HG03135 (cell line): ENCODE results near the gene CRTAP.
"Not testable (repeated sequence)": the region's sequence is repeated elsewhere in the genome, so short reads cannot be mapped to it uniquely, and the experiment has no call there.

ENCODE experiments used
- ATAC-seq: cut with Tn5 transposase; IDR thresholded peaks from one replicate; pipeline ENCODE4 v1.9.1; 2021; ENCODE audit warnings: mild to moderate bottlenecking, moderate library complexity; ENCODE audit not compliant: unreplicated experiment

Gene CRTAP

GRCh38 chr3:33173103-33173502, 59.3 kb downstream of the CRTAP start:
- ATAC-seq, result no peak

GRCh38 chr3:33173672-33174071, 59.9 kb downstream of the CRTAP start:
- ATAC-seq, result no peak

- no peak for ATAC-seq
These were observed 60.3 kb downstream of the CRTAP start for GRCh38 chr3:33174095-33174494.

DNA sequence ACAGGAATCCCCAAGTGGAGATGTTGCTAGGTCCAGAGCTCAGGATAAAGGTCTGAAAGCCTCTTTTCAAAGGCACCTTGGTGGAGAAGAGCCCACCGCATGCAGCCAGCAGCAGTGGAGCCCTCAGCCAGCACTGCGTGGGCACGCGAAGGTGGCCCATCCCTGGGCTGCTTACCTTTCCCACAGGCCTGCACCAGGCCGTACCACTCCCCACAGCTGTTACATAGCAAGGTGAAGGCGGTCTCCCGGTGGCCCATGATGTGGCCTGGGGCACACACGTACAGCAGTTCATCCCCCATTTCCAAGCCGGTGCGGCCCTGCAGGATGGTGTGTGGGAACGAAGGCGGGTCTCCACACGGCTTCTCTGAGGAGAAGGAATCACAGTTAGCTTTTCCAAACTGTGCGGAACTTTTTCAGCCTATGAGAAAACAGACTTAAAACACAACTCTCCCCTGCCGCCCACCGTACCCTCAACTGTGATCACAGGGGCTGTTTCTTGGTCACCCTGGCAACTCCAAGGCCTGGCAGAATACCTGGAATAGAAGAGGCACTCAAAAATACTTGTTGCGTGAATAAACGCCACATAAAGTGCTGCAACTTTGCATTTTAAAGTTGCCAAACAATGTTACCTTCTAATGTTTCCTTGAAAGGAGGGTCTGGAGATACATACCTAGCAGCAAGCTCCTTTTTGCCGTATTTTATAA, 61.0 kb downstream of the CRTAP start:
- ATAC-seq, result no peak

DNA sequence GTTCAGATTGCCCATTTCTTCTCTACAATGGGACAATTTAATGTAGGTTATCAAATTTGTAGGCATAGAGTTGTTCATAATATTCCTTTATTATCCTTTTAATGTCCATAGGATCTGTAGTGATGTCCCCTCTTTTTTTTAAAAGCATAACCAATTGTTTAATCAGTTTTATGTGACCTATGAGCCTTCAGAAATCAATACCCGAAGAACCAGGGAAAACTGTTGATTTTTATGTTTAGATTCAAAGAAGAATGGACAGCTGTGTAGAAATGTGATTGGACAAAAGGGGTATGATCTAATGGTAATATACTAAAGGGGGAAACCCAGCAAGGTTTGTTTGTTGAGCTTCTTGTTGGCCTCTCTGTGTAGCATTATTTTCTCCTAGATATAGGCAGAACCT, 65.3 kb downstream of the CRTAP start:
- ATAC-seq, result no peak

DNA sequence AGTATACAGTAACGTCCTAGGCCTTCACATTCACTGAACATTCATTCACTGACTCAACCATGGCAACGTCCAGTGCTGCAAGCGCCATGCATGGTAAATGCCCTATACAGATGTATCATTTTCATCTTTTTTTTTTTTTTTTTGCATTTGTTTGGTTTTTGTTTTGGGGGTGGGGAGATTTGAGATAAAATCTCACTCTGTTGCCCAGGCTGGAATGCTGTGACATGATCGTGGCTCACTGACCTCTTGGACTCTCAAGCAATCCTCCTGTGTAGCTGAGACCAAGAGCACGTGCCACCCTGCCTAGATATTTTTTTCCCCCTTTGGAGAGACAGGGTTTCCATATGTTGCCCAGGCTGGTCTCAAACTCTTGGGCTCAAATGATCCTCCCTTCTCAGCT, 67.4 kb downstream of the CRTAP start:
- ATAC-seq, result no peak

DNA sequence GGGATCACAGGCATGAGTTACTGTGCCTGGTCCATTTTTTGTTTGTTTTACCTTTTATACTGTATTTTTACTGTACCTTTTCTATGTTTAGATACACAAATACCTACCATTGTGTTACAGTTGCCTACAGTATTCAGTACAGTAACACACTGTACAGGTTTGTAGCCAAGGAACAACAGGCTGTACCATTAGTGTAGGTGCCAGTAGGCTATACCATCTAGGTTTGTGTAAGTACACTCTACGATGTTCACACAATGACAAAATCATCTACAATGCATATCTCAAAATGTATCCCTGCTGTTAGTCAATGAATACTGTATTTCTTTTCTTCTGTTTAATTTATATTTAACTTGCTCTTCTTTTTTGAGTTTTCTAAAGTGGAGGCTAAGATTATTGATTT, 67.8 kb downstream of the CRTAP start:
- ATAC-seq, result not testable (repeated sequence)

GRCh38 chr3:33184863-33185262, 71.0 kb downstream of the CRTAP start:
- ATAC-seq, result no peak

GRCh38 chr3:33186524-33187367, 72.9 kb downstream of the CRTAP start:
- ATAC-seq, result no peak

DNA sequence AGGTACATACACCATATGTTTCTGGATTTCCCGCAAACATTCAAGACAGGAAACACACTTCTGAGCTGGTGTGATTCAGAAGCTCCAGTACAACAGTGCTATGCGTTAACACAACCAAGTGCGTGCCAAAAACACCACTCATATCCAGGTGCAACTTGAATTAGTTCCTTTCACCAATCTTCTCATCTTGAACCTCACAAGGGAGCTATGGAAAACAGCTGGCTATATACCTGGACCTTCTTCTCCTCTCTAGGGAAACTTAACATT, 73.5 kb downstream of the CRTAP start:
- ATAC-seq, result no peak

GRCh38 chr3:33194303-33194702, 80.5 kb downstream of the CRTAP start:
- no peak for ATAC-seq

- no peak for ATAC-seq
These were observed 82.7 kb downstream of the CRTAP start for GRCh38 chr3:33196538-33196937.
